Left kidney (tissue), 2 donors: Measurements from ENCODE around the gene STMP1. TPM values are rescaled to one million over a fixed set of nuclear protein-coding genes. Genes with fewer than 3 reads are reported as not detected.

ENCODE experiments used
- DNase-seq: peaks from one replicate; pipeline ENCODE4 v3.0.0-alpha.2; 2013
- polyA plus RNA-seq: library from polyadenylated mRNA; unstranded; fragments of 120-200 nt; gene quantifications from one replicate; pipeline ENCODE4 v1.2.1, GENCODE V29; 2013; ENCODE audit not compliant: insufficient read length

Gene STMP1
- polyA plus RNA-seq, 1 donor = 76.5 TPM

DNA sequence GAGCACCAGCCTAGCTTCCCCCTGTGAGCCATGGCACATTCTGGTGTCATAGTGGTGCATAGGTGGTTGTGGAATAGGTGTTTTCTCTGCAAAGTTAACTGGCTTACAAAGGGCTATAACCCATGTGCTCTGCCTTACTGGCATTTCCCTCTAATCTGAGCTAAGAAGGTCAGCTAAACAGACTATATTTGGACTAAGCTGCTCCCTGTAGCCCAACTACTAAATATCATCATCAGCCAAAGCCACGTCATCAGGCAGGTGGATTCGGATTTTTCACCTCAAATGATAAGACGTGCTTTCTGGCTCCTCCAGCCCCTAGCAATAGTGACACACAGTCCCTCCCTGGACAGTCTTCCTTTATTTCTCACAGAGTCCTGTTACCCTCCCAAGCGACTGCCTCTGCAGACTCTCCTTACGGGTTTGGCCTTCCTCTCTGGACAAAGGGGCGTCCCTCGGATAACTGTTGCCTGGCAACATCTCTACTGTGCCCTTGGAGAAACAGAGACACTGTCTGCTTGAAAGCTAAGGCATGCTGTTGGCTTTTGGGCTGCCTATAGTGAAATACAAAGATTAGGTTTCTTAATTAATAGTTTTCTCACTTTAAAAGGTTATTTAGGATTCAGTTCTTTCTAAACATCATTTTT lies 56.6 kb downstream of the STMP1 start:
- no peak for DNase-seq

DNA sequence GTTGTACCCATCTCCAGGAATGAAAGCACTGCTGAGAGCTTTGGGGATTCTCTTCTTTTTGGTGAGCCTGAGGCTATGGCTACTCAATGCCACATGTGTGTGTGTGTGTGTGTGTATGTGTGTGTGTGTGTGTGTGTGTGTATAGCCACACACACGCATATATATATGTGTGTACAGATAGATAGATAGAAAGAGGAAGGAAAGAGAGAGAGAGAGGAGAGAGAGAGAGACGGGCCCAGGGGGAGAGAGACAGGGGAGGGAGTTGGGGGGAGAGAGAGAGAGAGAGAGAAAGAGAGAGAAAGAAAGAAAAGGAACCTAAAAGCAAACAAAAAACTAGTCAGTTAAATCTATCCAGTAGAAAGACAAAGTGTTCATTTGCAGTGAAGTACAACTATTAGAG lies 57.4 kb downstream of the STMP1 start:
- no peak for DNase-seq

DNA sequence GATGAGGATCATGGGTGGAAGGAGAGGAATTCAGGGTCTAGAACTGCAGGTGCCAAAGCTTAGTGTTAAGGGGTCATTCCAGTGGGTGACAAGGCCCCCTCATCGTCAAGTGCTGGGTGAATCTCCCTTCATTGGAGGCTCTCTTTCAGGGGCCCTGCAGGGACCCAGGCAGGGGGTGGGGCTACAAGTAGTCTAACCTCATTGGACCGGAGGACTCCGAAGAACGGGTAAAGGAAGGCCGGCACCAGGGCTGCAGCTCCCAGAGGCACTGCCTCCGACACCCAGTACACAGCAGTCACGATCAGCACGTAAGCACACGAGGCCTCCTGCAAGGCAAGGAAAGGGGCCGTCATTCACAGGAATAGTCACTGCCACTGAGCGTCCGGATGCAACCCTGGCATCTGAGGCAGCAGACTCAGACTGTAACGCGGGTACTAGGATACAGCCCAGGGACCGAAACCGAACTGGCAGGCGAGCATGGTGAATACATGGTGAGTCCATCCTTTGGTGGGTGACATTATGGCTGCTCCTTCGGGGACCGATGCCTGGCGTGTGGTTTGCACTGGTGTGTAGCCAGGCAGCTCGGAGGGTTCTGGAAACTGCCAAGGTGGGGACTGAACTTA lies 59.0 kb downstream of the STMP1 start:
- DNase-seq = no peak

DNA sequence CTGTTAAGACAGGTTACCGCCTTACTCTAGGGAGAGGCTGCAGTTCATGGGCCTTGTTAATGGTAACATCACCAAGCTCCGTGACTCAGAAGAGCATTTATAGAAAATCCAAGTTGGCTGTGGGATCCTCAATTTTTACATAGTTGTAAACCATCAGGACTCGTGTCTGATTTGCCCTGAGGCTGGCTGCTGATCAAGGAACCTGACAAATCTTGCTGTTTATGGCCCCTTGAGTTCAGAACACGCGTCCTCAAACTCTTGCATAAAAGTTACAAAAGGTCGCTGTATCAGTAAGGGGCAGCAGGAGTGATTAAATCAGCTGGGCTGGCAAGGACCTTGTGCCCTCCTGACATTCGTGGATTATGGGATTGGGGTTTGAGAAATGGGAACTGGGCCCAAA lies 61.1 kb downstream of the STMP1 start:
- no peak for DNase-seq

Other genes starting within 250 kb of the STMP1 start
- gene CNOT4, start 152.4 kb upstream of the STMP1 start, polyA plus RNA-seq = 38.2 TPM
- gene NUP205, start 104.6 kb upstream of the STMP1 start, polyA plus RNA-seq = 86.4 TPM
- 6.2 TPM for gene SLC13A4, start 65.7 kb downstream of the STMP1 start, polyA plus RNA-seq
- gene FAM180A, start 86.3 kb downstream of the STMP1 start, polyA plus RNA-seq = not detected